Measurements from ENCODE around the gene TTC16. TPM values are rescaled to one million over a fixed set of nuclear protein-coding genes. Genes with fewer than 3 reads are reported as not detected.

TTC16 gene
- total and polyA plus RNA-seq, 2 of the 8 experiments (the other 6 are each of a cell fraction or from before 2014, with no cell fraction given) = 0.03 TPM; not detected in 1

- H4K5ac ChIP-seq (ENCODE audit: insufficient read length, low read depth, low read length) = no peak overlapping the region
- no peak for DNase-seq (ENCODE audit: low read depth in 1 of 2, low spot score in 2 of 2)
- H2AK5ac ChIP-seq (ENCODE audit: low read depth, low read length) = no peak overlapping the region
- H4K20me1 ChIP-seq (replicated peaks in 1 of 2; ENCODE audit: control insufficient read depth in 1 of 2, insufficient read depth in 2 of 2, low read length in 2 of 2) = no peaks in the 10 kb centered on the region
- H3K4me3 ChIP-seq (ENCODE audit: extremely low read depth in 1 of 4, insufficient read depth in 2 of 4, low read depth in 3 of 4, low read length in 4 of 4) = no peak overlapping the region
- no peaks in the 10 kb centered on the region for H3K27me3 ChIP-seq (replicated peaks in 1 of 4; ENCODE audit: control insufficient read depth in 3 of 4, extremely low read depth in 1 of 4, insufficient read depth in 3 of 4, low read length in 3 of 4)
- H4K91ac ChIP-seq (replicated peaks; ENCODE audit: insufficient read length, low read length) = no peak overlapping the region
- H3K79me2 ChIP-seq (ENCODE audit: control insufficient read depth in 1 of 2, insufficient read depth in 2 of 2, low read length in 2 of 2) = no peaks in the 10 kb centered on the region
- no peak overlapping the region for H2BK120ac ChIP-seq (replicated peaks; ENCODE audit: low read depth, low read length)
- H3K79me1 ChIP-seq (ENCODE audit: low read depth, low read length) = no peaks in the 10 kb centered on the region
- POLR2A ChIA-PET (ENCODE audit: partially characterized antibody) = interaction anchor here (1.0 to 1.6 kb wide), 2 partner anchors 48 to 168 kb away, joined by 3 read pairs; partner anchors contain the start of gene SH2D3C
- H2AFZ ChIP-seq (ENCODE audit: low read length) = no peak overlapping the region
- H3K14ac ChIP-seq (ENCODE audit: insufficient read length) = no peak overlapping the region
- TF ChIP-seq RXRA (IDR thresholded peaks at IDR 0.05; ENCODE audit: insufficient read depth, low read depth, low read length) (no peak), NANOG (IDR thresholded peaks at IDR 0.05; ENCODE audit: insufficient read depth, low read depth, low read length, poor library complexity, severe bottlenecking) (no peak)
- no peak overlapping the region for H3K23ac ChIP-seq (ENCODE audit: insufficient read length)
- no peak overlapping the region for H3K9ac ChIP-seq (replicated peaks in 1 of 4; ENCODE audit: extremely low read depth in 1 of 4, low read depth in 3 of 4, low read length in 3 of 4)
- no peak overlapping the region for H3K4ac ChIP-seq (replicated peaks; ENCODE audit: insufficient read length, low read depth, low read length)
- 0 out of 2 replicates have a peak, but pooled peaks cover 2% of the 10 kb centered on the region for H3K23me2 ChIP-seq (ENCODE audit: low read depth, low read length)
- no peak overlapping the region for H3K56ac ChIP-seq (replicated peaks; ENCODE audit: insufficient read length, low read depth, low read length)
- 0 out of 2 replicates have a peak overlapping the region, but pooled peaks have one; percentile 39 for H2BK12ac ChIP-seq (ENCODE audit: low read depth, low read length)
- H3K4me2 ChIP-seq (ENCODE audit: insufficient read depth in 1 of 2, low read depth in 2 of 2, low read length in 2 of 2) = no peak overlapping the region
- H3K36me3 ChIP-seq (ENCODE audit: control insufficient read depth in 2 of 4, insufficient read depth in 4 of 4, low read length in 3 of 4) = no peaks in the 10 kb centered on the region
- peak overlapping the region; percentile 35; the same call in 1 of the 2 replicates for H4K8ac ChIP-seq (ENCODE audit: extremely low read depth, insufficient read depth, low read length)
- H3K18ac ChIP-seq (ENCODE audit: extremely low read depth, low read length) = no peak overlapping the region
- no peaks in the 10 kb centered on the region for H3K9me3 ChIP-seq (ENCODE audit: insufficient read depth in 2 of 2, low read depth in 1 of 2, low read length in 1 of 2)
- CTCF ChIA-PET (ENCODE audit: partially characterized antibody) = interaction anchor here (1.0 to 5.0 kb wide), 4 partner anchors 14 to 213 kb away, joined by 3 to 18 read pairs (median 4); no protein-coding TSS in a partner anchor
- no peak for FAIRE-seq
- 73% methylated on average over 5 of the region's 9 CpGs; no CpG with 5 or more reads in 1 of the 2 experiments for WGBS, 2 experiments (ENCODE audit: extremely low coverage in 1 of 2, insufficient coverage in 1 of 2, insufficient read length in 1 of 2, insufficient replicate concordance in 2 of 2, low coverage in 1 of 2, low lambda C conversion rate in 2 of 2, missing lambda C conversion rate in 1 of 2)
- peaks cover 0 to 7% (median 6%) of the 10 kb centered on the region in 4 experiments; a peak in 5 of 7 replicates for H3K4me1 ChIP-seq (replicated peaks in 1 of 4; ENCODE audit: control insufficient read depth in 3 of 4, insufficient read depth in 4 of 4, low read length in 3 of 4)
- H2BK5ac ChIP-seq (ENCODE audit: low read depth, low read length) = no peak overlapping the region
- no peak overlapping the region for H2BK20ac ChIP-seq (ENCODE audit: low read length)
- no peak overlapping the region for H3K27ac ChIP-seq (ENCODE audit: low read depth, low read length)
- H2BK15ac ChIP-seq (ENCODE audit: low read length) = no peak overlapping the region
Observed at GRCh38 chr9:127730262-127730661, 14.4 kb downstream of the TTC16 start.
